HepG2 (cell line): ENCODE results near the gene PIF1. TPM values are rescaled to one million over a fixed set of nuclear protein-coding genes. Genes with fewer than 3 reads are reported as not detected.

ENCODE experiments used
- CEBPB ChIP-seq: IDR thresholded peaks from 2 replicates; pipeline ENCODE4 v1.6.1; 2011; ENCODE audit warnings: low read depth, low read length, improper control_type of control experiment, borderline replicate concordance
- MAFK ChIP-seq, 2 experiments: IDR thresholded peaks in 1 of 2; conservative IDR thresholded peaks in 1 of 2; 2 replicates each; pipeline ENCODE4 v1.6.1; 2011; ENCODE audit warnings: improper control_type of control experiment in 2 of 2, low read length in 2 of 2
- MIER3 ChIP-seq: IDR thresholded peaks from 2 replicates; pipeline ENCODE4 v1.6.1; 2016; ENCODE audit warnings: missing compliant biosample characterization, borderline replicate concordance
- REPIN1 ChIP-seq: sonication (generic); formaldehyde crosslinking; IDR thresholded peaks from 2 replicates; pipeline ENCODE4 v1.8.0; 2022; ENCODE audit warnings: missing genetic modification reagents, low read depth, mild to moderate bottlenecking, borderline replicate concordance
- SIN3B ChIP-seq: fragments of 150-350 bp; IDR thresholded peaks from 2 replicates; pipeline ENCODE4 v1.6.1; 2014; ENCODE audit warnings: low read length
- ZNF326 ChIP-seq: sonication (generic); formaldehyde crosslinking; IDR thresholded peaks from 2 replicates; pipeline ENCODE4 v1.4.0; 2020; ENCODE audit warnings: missing genetic modification reagents, borderline replicate concordance
- ZNF839 ChIP-seq: sonication (generic); formaldehyde crosslinking; IDR thresholded peaks from 2 replicates; pipeline ENCODE4 v1.4.0; 2020; ENCODE audit warnings: missing genetic modification reagents, mild to moderate bottlenecking, borderline replicate concordance
- polyA plus RNA-seq, 8 experiments: library from polyadenylated mRNA; depleted of rRNA in 3 of 8; stranded (reverse) in 7 of 8; unstranded in 1 of 8; fragments of >200 nt; fragmentation: Illumina TruSeq in 4 of 8; extraction: Trizol in 4 of 8; gene quantifications; 2 replicates each; pipeline versions ENCODE4 v1.2.1 to v1.2.3, GENCODE V29; 2011 to 2016; ENCODE audit warnings: low read depth in 4 of 8, missing spikeins in 1 of 8, mixed read lengths in 1 of 8; ENCODE audit not compliant: insufficient read depth in 1 of 8
- total RNA-seq, 5 experiments: library from RNA; depleted of rRNA; stranded (reverse); fragments of >200 nt; fragmentation: Illumina TruSeq; extraction: Trizol; gene quantifications; 2 replicates each; pipeline ENCODE4 v1.2.3, GENCODE V29; 2016; ENCODE audit warnings: low read depth in 1 of 5
- TF ChIP-seq, protein P1 (sequence below): sonication (generic); formaldehyde crosslinking; IDR thresholded peaks from 2 replicates; pipeline ENCODE4 v1.4.0; 2020; ENCODE audit warnings: missing genetic modification reagents
- TF ChIP-seq, protein P2 (sequence below): sonication (generic); formaldehyde crosslinking; IDR thresholded peaks from 2 replicates; pipeline ENCODE4 v1.4.0; 2020; ENCODE audit warnings: mild to moderate bottlenecking, missing genetic modification reagents
- TF ChIP-seq, protein P3 (sequence below): sonication (generic); formaldehyde crosslinking; IDR thresholded peaks from 2 replicates; pipeline ENCODE4 v1.4.0; 2020; ENCODE audit warnings: mild to moderate bottlenecking, missing genetic modification reagents
- TF ChIP-seq, protein P4 (sequence below): sonication (generic); formaldehyde crosslinking; IDR thresholded peaks from 2 replicates; pipeline ENCODE4 v1.5.0; 2020; ENCODE audit warnings: mild to moderate bottlenecking, missing genetic modification reagents, borderline replicate concordance

Gene PIF1
- total and polyA plus RNA-seq, 2 of the 13 experiments (the other 11 are each of a cell fraction or from before 2014, with no cell fraction given), result 18.5 to 19.7 TPM

DNA sequence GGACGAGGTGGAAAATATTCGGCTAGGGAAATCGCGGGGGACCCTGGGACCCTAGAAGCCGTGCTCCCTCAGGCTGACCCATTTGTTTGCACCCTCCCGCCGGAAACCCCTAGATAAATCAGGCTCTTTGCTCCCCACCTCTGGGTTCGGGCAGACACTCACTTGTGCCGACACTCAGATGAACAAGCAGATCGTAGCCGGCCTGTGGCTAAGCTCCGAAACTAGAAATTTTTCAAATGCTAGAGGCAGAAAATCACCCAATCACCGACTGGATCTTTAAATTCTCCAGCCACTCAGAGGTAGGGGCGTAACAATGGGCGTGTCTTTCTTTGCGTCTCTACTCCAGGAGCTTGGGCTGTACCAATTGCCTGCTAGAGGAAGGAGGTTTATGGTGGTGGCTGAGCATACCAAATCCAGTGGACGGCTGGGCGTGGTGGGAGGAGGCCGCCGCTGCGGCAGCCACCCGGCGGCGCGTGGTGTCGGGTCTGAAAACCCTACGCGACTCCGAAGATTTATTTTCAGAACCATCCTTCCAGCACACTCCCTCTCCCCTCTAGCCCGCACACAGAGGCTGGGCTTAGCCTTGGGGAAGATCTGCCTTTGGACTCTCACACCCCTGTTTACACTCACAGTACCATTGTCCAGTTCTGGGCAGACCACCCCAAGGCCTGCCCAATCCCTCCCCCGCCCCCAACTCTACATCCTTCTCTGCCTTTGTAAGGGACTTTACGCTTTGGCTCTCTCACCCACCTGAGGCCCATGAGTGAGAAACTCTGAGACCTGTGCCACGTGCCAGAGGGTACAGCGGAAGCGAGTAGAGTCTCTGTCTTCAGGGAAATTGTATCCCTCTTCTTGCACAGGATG, at the start of gene PIF1 (continued):
- TF ChIP-seq, protein P1, sequence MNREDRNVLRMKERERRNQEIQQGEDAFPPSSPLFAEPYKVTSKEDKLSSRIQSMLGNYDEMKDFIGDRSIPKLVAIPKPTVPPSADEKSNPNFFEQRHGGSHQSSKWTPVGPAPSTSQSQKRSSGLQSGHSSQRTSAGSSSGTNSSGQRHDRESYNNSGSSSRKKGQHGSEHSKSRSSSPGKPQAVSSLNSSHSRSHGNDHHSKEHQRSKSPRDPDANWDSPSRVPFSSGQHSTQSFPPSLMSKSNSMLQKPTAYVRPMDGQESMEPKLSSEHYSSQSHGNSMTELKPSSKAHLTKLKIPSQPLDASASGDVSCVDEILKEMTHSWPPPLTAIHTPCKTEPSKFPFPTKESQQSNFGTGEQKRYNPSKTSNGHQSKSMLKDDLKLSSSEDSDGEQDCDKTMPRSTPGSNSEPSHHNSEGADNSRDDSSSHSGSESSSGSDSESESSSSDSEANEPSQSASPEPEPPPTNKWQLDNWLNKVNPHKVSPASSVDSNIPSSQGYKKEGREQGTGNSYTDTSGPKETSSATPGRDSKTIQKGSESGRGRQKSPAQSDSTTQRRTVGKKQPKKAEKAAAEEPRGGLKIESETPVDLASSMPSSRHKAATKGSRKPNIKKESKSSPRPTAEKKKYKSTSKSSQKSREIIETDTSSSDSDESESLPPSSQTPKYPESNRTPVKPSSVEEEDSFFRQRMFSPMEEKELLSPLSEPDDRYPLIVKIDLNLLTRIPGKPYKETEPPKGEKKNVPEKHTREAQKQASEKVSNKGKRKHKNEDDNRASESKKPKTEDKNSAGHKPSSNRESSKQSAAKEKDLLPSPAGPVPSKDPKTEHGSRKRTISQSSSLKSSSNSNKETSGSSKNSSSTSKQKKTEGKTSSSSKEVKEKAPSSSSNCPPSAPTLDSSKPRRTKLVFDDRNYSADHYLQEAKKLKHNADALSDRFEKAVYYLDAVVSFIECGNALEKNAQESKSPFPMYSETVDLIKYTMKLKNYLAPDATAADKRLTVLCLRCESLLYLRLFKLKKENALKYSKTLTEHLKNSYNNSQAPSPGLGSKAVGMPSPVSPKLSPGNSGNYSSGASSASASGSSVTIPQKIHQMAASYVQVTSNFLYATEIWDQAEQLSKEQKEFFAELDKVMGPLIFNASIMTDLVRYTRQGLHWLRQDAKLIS (CRISPR knock-in tag), result no peak
- TF ChIP-seq MAFK (conservative IDR thresholded peaks at IDR 0.05 in 1 of 2, IDR thresholded peaks at IDR 0.05 in 1 of 2; ENCODE audit: low read length in 2 of 2) (no peak), CEBPB (no peak), SIN3B (peak; percentile 92), ZNF326 (no peak), REPIN1 (CRISPR knock-in tag) (peak; percentile 27; the same call in 1 of the 2 replicates), MIER3 (CRISPR knock-in tag) (no peak), ZNF839 (CRISPR knock-in tag) (no peak)
- TF ChIP-seq, protein P2, sequence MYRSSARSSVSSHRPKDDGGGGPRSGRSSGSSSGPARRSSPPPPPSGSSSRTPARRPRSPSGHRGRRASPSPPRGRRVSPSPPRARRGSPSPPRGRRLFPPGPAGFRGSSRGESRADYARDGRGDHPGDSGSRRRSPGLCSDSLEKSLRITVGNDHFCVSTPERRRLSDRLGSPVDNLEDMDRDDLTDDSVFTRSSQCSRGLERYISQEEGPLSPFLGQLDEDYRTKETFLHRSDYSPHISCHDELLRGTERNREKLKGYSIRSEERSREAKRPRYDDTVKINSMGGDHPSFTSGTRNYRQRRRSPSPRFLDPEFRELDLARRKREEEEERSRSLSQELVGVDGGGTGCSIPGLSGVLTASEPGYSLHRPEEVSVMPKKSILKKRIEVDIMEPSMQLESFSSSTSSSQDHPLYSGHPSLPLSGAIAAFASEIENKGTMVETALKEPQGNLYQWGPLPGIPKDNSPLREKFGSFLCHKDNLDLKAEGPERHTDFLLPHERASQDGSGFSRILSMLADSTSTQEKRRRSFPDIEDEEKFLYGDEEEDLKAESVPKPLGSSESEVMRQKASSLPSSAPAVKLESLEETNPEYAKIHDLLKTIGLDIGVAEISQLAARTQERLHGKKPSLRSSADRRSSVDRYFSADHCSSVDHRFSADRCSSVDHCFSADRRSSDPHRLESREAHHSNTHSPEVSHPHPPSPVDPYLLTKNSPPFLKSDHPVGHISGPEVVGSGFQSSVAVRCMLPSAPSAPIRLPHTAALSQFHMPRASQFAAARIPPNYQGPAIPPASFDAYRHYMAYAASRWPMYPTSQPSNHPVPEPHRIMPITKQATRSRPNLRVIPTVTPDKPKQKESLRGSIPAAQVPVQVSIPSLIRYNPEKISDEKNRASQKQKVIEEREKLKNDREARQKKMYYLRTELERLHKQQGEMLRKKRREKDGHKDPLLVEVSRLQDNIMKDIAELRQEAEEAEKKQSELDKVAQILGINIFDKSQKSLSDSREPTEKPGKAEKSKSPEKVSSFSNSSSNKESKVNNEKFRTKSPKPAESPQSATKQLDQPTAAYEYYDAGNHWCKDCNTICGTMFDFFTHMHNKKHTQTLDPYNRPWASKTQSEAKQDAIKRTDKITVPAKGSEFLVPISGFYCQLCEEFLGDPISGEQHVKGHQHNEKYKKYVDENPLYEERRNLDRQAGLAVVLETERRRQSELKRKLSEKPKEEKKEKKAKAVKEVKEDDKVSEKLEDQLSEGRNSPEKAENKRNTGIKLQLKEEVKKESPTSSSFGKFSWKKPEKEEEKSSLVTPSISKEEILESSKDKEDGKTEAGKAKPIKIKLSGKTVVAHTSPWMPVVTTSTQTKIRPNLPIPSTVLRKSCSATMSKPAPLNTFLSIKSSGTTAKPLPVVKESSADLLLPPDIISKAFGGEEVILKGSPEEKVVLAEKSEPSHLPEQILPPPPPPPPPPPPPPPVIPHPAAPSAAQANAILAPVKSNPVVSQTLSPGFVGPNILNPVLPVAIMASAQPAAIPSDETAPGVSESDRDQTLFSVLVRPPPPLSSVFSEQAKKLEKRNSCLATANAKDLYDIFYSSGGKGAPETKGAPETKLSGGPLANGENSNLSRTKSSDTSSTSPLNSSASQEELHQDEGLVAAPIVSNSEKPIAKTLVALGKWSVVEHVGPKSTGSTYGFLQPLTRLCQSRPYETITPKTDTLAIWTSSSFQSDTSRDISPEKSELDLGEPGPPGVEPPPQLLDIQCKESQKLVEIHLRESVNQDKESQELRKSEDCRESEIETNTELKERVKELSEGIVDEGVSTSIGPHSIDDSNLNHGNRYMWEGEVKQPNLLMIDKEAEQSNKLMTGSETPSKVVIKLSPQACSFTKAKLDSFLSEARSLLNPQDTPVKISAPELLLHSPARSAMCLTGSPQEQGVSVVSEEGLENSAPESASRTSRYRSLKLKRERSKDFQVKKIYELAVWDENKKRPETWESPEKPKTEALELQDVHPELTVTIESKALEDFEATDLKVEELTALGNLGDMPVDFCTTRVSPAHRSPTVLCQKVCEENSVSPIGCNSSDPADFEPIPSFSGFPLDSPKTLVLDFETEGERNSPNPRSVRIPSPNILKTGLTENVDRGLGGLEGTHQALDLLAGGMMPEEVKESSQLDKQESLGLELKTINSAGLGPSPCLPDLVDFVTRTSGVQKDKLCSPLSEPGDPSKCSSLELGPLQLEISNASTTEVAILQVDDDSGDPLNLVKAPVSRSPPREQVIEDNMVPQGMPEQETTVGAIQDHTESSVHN (CRISPR knock-in tag), result no peak
- TF ChIP-seq, protein P3, sequence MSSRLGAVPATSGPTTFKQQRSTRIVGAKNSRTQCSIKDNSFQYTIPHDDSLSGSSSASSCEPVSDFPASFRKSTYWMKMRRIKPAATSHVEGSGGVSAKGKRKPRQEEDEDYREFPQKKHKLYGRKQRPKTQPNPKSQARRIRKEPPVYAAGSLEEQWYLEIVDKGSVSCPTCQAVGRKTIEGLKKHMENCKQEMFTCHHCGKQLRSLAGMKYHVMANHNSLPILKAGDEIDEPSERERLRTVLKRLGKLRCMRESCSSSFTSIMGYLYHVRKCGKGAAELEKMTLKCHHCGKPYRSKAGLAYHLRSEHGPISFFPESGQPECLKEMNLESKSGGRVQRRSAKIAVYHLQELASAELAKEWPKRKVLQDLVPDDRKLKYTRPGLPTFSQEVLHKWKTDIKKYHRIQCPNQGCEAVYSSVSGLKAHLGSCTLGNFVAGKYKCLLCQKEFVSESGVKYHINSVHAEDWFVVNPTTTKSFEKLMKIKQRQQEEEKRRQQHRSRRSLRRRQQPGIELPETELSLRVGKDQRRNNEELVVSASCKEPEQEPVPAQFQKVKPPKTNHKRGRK, result no peak
- TF ChIP-seq, protein P4, sequence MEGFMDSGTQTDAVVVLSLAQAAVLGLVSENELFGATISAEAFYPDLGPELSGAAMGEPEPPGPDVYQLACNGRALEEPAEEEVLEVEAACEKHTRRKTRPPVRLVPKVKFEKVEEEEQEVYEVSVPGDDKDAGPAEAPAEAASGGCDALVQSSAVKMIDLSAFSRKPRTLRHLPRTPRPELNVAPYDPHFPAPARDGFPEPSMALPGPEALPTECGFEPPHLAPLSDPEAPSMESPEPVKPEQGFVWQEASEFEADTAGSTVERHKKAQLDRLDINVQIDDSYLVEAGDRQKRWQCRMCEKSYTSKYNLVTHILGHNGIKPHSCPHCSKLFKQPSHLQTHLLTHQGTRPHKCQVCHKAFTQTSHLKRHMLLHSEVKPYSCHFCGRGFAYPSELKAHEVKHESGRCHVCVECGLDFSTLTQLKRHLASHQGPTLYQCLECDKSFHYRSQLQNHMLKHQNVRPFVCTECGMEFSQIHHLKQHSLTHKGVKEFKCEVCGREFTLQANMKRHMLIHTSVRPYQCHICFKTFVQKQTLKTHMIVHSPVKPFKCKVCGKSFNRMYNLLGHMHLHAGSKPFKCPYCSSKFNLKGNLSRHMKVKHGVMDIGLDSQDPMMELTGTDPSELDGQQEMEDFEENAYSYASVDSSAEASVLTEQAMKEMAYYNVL, result 0 out of 2 replicates have a peak, but pooled peaks have one; percentile 55
